ENCODE data around the gene ANO2.

ANO2 gene

GRCh38 chr12:5626151-5626550, 318.9 kb downstream of the ANO2 start:
- TF ChIP-seq YY1 (IDR thresholded peaks at IDR 0.05; ENCODE audit: low read depth) (no peak), ZBTB7A (IDR thresholded peaks at IDR 0.05; ENCODE audit: low read depth) (no peak), FOXM1 (IDR thresholded peaks at IDR 0.05; ENCODE audit: borderline replicate concordance, low read depth) (no peak), TEAD4 (IDR thresholded peaks at IDR 0.05) (no peak), TAF1 (IDR thresholded peaks at IDR 0.05; ENCODE audit: low read depth) (no peak), EGR1 (IDR thresholded peaks at IDR 0.05) (no peak), NFIC (IDR thresholded peaks at IDR 0.05) (no peak), CREB1 (IDR thresholded peaks at IDR 0.05; ENCODE audit: low read depth) (no peak)
- TF ChIP-seq, protein P1, sequence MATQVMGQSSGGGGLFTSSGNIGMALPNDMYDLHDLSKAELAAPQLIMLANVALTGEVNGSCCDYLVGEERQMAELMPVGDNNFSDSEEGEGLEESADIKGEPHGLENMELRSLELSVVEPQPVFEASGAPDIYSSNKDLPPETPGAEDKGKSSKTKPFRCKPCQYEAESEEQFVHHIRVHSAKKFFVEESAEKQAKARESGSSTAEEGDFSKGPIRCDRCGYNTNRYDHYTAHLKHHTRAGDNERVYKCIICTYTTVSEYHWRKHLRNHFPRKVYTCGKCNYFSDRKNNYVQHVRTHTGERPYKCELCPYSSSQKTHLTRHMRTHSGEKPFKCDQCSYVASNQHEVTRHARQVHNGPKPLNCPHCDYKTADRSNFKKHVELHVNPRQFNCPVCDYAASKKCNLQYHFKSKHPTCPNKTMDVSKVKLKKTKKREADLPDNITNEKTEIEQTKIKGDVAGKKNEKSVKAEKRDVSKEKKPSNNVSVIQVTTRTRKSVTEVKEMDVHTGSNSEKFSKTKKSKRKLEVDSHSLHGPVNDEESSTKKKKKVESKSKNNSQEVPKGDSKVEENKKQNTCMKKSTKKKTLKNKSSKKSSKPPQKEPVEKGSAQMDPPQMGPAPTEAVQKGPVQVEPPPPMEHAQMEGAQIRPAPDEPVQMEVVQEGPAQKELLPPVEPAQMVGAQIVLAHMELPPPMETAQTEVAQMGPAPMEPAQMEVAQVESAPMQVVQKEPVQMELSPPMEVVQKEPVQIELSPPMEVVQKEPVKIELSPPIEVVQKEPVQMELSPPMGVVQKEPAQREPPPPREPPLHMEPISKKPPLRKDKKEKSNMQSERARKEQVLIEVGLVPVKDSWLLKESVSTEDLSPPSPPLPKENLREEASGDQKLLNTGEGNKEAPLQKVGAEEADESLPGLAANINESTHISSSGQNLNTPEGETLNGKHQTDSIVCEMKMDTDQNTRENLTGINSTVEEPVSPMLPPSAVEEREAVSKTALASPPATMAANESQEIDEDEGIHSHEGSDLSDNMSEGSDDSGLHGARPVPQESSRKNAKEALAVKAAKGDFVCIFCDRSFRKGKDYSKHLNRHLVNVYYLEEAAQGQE (IDR thresholded peaks at IDR 0.05; ENCODE audit: low read depth): no peak
- TF ChIP-seq, protein P2, sequence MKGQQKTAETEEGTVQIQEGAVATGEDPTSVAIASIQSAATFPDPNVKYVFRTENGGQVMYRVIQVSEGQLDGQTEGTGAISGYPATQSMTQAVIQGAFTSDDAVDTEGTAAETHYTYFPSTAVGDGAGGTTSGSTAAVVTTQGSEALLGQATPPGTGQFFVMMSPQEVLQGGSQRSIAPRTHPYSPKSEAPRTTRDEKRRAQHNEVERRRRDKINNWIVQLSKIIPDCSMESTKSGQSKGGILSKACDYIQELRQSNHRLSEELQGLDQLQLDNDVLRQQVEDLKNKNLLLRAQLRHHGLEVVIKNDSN (IDR thresholded peaks at IDR 0.05): no peak

- TF ChIP-seq TAF1 (IDR thresholded peaks at IDR 0.05; ENCODE audit: low read depth): no peak
- no peak for TF ChIP-seq TCF12 (IDR thresholded peaks at IDR 0.05; ENCODE audit: low read depth)
- no peak for TF ChIP-seq YY1 (IDR thresholded peaks at IDR 0.05; ENCODE audit: low read depth)
- TF ChIP-seq, protein P3, sequence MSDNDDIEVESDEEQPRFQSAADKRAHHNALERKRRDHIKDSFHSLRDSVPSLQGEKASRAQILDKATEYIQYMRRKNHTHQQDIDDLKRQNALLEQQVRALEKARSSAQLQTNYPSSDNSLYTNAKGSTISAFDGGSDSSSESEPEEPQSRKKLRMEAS (IDR thresholded peaks at IDR 0.05): no peak
- TF ChIP-seq NFIC (IDR thresholded peaks at IDR 0.05): no peak
- no peak for TF ChIP-seq CEBPB (IDR thresholded peaks at IDR 0.05)
- no peak for TF ChIP-seq ZBTB7A (IDR thresholded peaks at IDR 0.05; ENCODE audit: low read depth)
- no peak for TF ChIP-seq TEAD4 (IDR thresholded peaks at IDR 0.05)
- TF ChIP-seq, protein P2 (IDR thresholded peaks at IDR 0.05): no peak
- no peak for TF ChIP-seq EGR1 (IDR thresholded peaks at IDR 0.05)
- no peak for TF ChIP-seq CREB1 (IDR thresholded peaks at IDR 0.05; ENCODE audit: low read depth)
- TF ChIP-seq, protein P1 (IDR thresholded peaks at IDR 0.05; ENCODE audit: low read depth): no peak
Measured at GRCh38 chr12:5624486-5625272, 320.4 kb downstream of the ANO2 start.

DNA sequence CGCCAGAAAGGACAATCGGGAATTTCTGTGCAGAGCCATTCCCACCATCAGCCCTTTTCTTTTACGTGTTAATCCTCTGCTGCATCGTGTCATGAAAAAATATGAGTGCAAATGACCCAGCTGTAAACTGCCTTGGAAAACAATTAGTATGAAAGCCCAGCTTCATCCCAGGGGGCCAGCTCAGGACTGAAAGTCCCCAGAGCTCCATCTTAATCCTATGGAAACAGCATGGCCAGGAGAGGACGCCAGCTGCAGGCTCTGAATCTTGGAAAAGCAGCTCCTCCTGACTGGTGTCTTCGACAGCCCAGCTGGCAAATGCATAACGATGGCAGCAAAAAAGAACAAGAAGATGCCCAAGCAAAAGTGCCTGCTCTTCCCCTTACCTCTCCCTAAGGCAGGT, 321.6 kb downstream of the ANO2 start:
- TF ChIP-seq TEAD4 (IDR thresholded peaks at IDR 0.05): no peak
- TF ChIP-seq, protein P2 (IDR thresholded peaks at IDR 0.05): no peak
- TF ChIP-seq EP300 (IDR thresholded peaks at IDR 0.05; ENCODE audit: borderline replicate concordance): no peak
- TF ChIP-seq FOXM1 (IDR thresholded peaks at IDR 0.05; ENCODE audit: borderline replicate concordance, low read depth): no peak
- TF ChIP-seq, protein P3 (IDR thresholded peaks at IDR 0.05): no peak

DNA sequence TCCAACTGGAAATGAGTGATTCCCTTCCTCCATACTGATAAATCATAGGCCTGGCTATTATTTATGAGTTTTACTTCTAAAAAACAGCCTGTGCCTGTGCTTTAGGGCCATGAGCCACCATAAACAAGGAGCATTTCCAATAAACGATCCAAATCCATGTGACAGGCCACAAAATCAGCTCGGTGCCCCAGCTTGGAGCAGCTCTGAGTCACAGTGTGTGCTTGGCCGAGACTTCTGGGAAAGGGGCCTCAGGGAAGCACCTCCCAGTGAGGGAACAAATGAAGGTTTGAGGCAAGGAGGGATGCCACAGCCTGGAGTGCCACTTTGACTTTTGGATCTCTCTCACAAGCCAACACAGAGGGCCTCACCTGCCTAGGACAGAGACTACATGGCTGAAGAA, 322.8 kb downstream of the ANO2 start:
- TF ChIP-seq TEAD4 (IDR thresholded peaks at IDR 0.05) (no peak), CREB1 (IDR thresholded peaks at IDR 0.05; ENCODE audit: low read depth) (no peak), EGR1 (IDR thresholded peaks at IDR 0.05) (no peak)

- TF ChIP-seq TCF12 (IDR thresholded peaks at IDR 0.05; ENCODE audit: low read depth): no peak
- no peak for TF ChIP-seq TEAD4 (IDR thresholded peaks at IDR 0.05)
- TF ChIP-seq, protein P1 (IDR thresholded peaks at IDR 0.05; ENCODE audit: low read depth): no peak
- TF ChIP-seq CREB1 (IDR thresholded peaks at IDR 0.05; ENCODE audit: low read depth): no peak
- TF ChIP-seq, protein P2 (IDR thresholded peaks at IDR 0.05): no peak
- no peak for TF ChIP-seq NFIC (IDR thresholded peaks at IDR 0.05)
- TF ChIP-seq EGR1 (IDR thresholded peaks at IDR 0.05): no peak
- TF ChIP-seq, protein P3 (IDR thresholded peaks at IDR 0.05): no peak
- TF ChIP-seq CEBPB (IDR thresholded peaks at IDR 0.05): no peak
- no peak for TF ChIP-seq RAD21 (IDR thresholded peaks at IDR 0.05; ENCODE audit: low read depth)
- TF ChIP-seq EP300 (IDR thresholded peaks at IDR 0.05; ENCODE audit: borderline replicate concordance): no peak
- TF ChIP-seq FOXM1 (IDR thresholded peaks at IDR 0.05; ENCODE audit: borderline replicate concordance, low read depth): no peak
- TF ChIP-seq YY1 (IDR thresholded peaks at IDR 0.05; ENCODE audit: low read depth): no peak
- TF ChIP-seq ZBTB7A (IDR thresholded peaks at IDR 0.05; ENCODE audit: low read depth): no peak
- TF ChIP-seq TAF1 (IDR thresholded peaks at IDR 0.05; ENCODE audit: low read depth): no peak
Measured at GRCh38 chr12:5621329-5621728, 323.7 kb downstream of the ANO2 start.
